ENCODE data around the gene SCAPER. TPM values are rescaled to one million over a fixed set of nuclear protein-coding genes. Genes with fewer than 3 reads are reported as not detected.
"Not testable (repeated sequence)": the region's sequence is repeated elsewhere in the genome, so short reads cannot be mapped to it uniquely, and the experiment has no call there.

The SCAPER gene
- total RNA-seq, 1 experiment from 2014 or later, result 10.3 TPM

- no peak for TF ChIP-seq ZNF396 (CRISPR knock-in tag; IDR thresholded peaks at IDR 0.05; ENCODE audit: borderline replicate concordance)
- TF ChIP-seq ZNF416 (CRISPR knock-in tag; IDR thresholded peaks at IDR 0.05), result no peak
- TF ChIP-seq TEAD4 (CRISPR knock-in tag; IDR thresholded peaks at IDR 0.05), result no peak
- TF ChIP-seq ZNF138 (CRISPR knock-in tag; conservative IDR thresholded peaks at IDR 0.05), result no peak
- TF ChIP-seq NR2C2 (CRISPR knock-in tag; IDR thresholded peaks at IDR 0.05), result no peak
- TF ChIP-seq NFYB (CRISPR knock-in tag; conservative IDR thresholded peaks at IDR 0.05; ENCODE audit: low read depth), result no peak
- no peak for TF ChIP-seq ATF2 (CRISPR knock-in tag; IDR thresholded peaks at IDR 0.05; ENCODE audit: borderline replicate concordance, low read depth)
- TF ChIP-seq ZNF281 (CRISPR knock-in tag; IDR thresholded peaks at IDR 0.05), result no peak
- TF ChIP-seq ZNF512 (CRISPR knock-in tag; IDR thresholded peaks at IDR 0.05; ENCODE audit: borderline replicate concordance), result no peak
- TF ChIP-seq ETV6 (CRISPR knock-in tag; IDR thresholded peaks at IDR 0.05), result no peak
- TF ChIP-seq ZBTB43 (CRISPR knock-in tag; IDR thresholded peaks at IDR 0.05), result no peak
- TF ChIP-seq IRF1 (CRISPR knock-in tag; IDR thresholded peaks at IDR 0.05), result no peak
- TF ChIP-seq, protein P1, sequence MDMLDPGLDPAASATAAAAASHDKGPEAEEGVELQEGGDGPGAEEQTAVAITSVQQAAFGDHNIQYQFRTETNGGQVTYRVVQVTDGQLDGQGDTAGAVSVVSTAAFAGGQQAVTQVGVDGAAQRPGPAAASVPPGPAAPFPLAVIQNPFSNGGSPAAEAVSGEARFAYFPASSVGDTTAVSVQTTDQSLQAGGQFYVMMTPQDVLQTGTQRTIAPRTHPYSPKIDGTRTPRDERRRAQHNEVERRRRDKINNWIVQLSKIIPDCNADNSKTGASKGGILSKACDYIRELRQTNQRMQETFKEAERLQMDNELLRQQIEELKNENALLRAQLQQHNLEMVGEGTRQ (CRISPR knock-in tag; IDR thresholded peaks at IDR 0.05), result no peak
- no peak for TF ChIP-seq CREB1 (CRISPR knock-in tag; IDR thresholded peaks at IDR 0.05)
- TF ChIP-seq SMAD4 (CRISPR knock-in tag; IDR thresholded peaks at IDR 0.05), result no peak
- TF ChIP-seq ESRRA (CRISPR knock-in tag; IDR thresholded peaks at IDR 0.05; ENCODE audit: borderline replicate concordance), result no peak
- TF ChIP-seq, protein P2, sequence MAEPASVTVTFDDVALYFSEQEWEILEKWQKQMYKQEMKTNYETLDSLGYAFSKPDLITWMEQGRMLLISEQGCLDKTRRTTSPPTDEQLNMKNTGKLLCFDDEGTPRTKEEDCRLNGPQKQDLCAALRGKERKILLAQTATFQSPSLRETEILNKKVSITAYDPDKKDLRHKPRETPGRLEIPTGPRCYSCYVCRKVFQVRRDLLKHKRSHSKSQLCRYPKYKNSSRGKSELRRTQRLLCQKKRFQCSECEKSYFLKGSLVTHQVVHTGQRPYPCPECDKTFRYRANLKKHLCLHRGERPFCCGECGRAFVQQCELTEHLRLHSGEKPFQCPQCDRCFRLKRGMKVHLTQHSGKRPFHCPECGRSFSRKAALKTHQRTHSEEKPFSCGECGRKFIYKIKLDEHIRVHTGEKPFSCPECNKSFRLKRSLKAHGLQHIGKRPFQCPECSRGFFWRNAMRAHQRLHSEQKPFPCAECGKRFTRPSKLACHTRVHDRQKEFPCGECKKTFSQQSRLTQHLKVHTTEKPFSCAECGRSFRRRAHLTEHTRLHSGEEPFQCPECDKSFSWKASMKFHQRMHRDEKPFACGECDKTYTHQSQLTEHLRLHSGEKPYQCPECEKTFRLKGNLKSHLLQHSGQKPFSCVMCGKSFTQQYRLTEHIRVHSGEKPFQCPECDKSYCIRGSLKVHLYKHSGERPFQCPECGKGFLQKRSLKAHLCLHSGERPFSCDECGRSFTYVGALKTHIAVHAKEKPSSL (CRISPR knock-in tag; conservative IDR thresholded peaks at IDR 0.05), result no peak
- Mint-ChIP-seq H3K27me3 (ENCODE audit: low read depth) (peaks cover 22% of the 10 kb centered on the region), H3K9me3 (peaks cover 7% of the 10 kb centered on the region), H3K36me3 (no peaks in the 10 kb centered on the region), H3K27ac (no peak overlapping the region), H3K4me3 (no peak overlapping the region), H3K4me1 (peaks cover 10% of the 10 kb centered on the region)
- CTCF ChIA-PET, result interaction anchor here (1.2 to 2.8 kb wide), 3 partner anchors 16 to 20 kb away, joined by 3 to 12 read pairs (median 8); no protein-coding TSS in a partner anchor
- POLR2A ChIA-PET, result no interaction called here
- ATAC-seq (no peak), DNase-seq (ENCODE audit: low spot score) (no peak)
Observed at GRCh38 chr15:76313731-76314130, 591.4 kb downstream of the SCAPER start.

- H3K27ac Mint-ChIP-seq; H3K9me3 Mint-ChIP-seq; POLR2A ChIA-PET; H3K4me3 Mint-ChIP-seq; ATAC-seq; DNase-seq (ENCODE audit: low spot score); H3K36me3 Mint-ChIP-seq: not testable (repeated sequence)
- peaks cover 22% of the 10 kb centered on the region for H3K27me3 Mint-ChIP-seq (ENCODE audit: low read depth)
- peaks cover 10% of the 10 kb centered on the region for H3K4me1 Mint-ChIP-seq
- CTCF ChIA-PET, result interaction anchor here (1.2 to 2.8 kb wide), 3 partner anchors 17 to 21 kb away, joined by 3 to 12 read pairs (median 8); no protein-coding TSS in a partner anchor
Observed at GRCh38 chr15:76313175-76313567, 592.0 kb downstream of the SCAPER start.

All from WTC11 (cell line).